ENCODE results near the gene MTA3.
"Not testable (repeated sequence)": the region's sequence is repeated elsewhere in the genome, so short reads cannot be mapped to it uniquely, and the experiment has no call there.

- not testable (repeated sequence) for TF ChIP-seq CTCF (IDR thresholded peaks at IDR 0.05); EZH2 (IDR thresholded peaks at IDR 0.05; ENCODE audit: borderline replicate concordance, insufficient read depth, low read depth, low read length, poor library complexity, severe bottlenecking)
Measured at GRCh38 chr2:42584628-42585027, 16.2 kb downstream of the MTA3 start.

Measured in B cell (primary cell).